Measurements from ENCODE around the gene MPST. TPM values are rescaled to one million over a fixed set of nuclear protein-coding genes. Genes with fewer than 3 reads are reported as not detected.

Gene MPST
- total RNA-seq, 1 experiment from 2014 or later: 68.6 TPM

GRCh38 chr22:37063431-37064420 lies 44.2 kb downstream of the MPST start:
- Histone ChIP-seq H3K4me2 (ENCODE audit: low read length) (no peak overlapping the region), H4K20me1 (ENCODE audit: insufficient read depth) (no peaks in the 10 kb centered on the region), H3K9me3 (ENCODE audit: control insufficient read depth in 1 of 2, insufficient read depth in 1 of 2, low read depth in 1 of 2, low read length in 2 of 2) (no peaks in the 10 kb centered on the region), H3K27ac (ENCODE audit: low read depth, low read length) (no peak overlapping the region), H3K4me1 (ENCODE audit: control insufficient read depth in 1 of 2, insufficient read depth in 2 of 2, low read length in 2 of 2) (peaks cover 0 to 4% of the 10 kb centered on the region in 2 experiments; a peak in 1 of 4 replicates), H3K9ac (ENCODE audit: low read length) (no peak overlapping the region), H3K36me3 (ENCODE audit: control insufficient read depth in 1 of 2, insufficient read depth in 2 of 2, low read length in 2 of 2) (no peaks in the 10 kb centered on the region; a peak in 1 of 4 replicates), H3K4me3 (replicated peaks in 1 of 2; ENCODE audit: low read depth in 1 of 2, low read length in 2 of 2) (no peak overlapping the region), H2AFZ (ENCODE audit: low read depth, low read length, poor library complexity, severe bottlenecking) (no peak overlapping the region), H3K79me2 (ENCODE audit: insufficient read depth, low read length) (no peaks in the 10 kb centered on the region), H3K9me2 (ENCODE audit: insufficient read depth) (no peaks in the 10 kb centered on the region), H3K27me3 (ENCODE audit: insufficient read depth, low read length) (no peaks in the 10 kb centered on the region)
- intact Hi-C loops (cut with micrococcal nuclease): no loop called here
- ChIA-PET POLR2A (no interaction called here), RAD21 (ENCODE audit: low non-redundant PET in 1 of 2, low total read pairs in 2 of 2, uncharacterized antibody in 2 of 2, unreplicated experiment in 2 of 2) (no interaction called here), CTCF (no interaction called here)
- BruUV-seq (replicated peaks): no TSS peak
- no peak for ATAC-seq
- DNase-seq (ENCODE audit: low read depth, low spot score): no peak
- TF ChIP-seq CTCF (IDR thresholded peaks at IDR 0.05 in 2 of 3, conservative IDR thresholded peaks at IDR 0.05 in 1 of 3; ENCODE audit: borderline replicate concordance in 1 of 3, insufficient read depth in 1 of 3, low read depth in 2 of 3, low read length in 2 of 3) (no peak), EZH2phosphoT487 (IDR thresholded peaks at IDR 0.05; ENCODE audit: borderline replicate concordance) (no peak), ZBTB33 (IDR thresholded peaks at IDR 0.05; ENCODE audit: extremely low read depth, insufficient replicate concordance, low read length) (no peak), SP1 (IDR thresholded peaks at IDR 0.05; ENCODE audit: low read depth) (no peak), RAD21 (IDR thresholded peaks at IDR 0.05; ENCODE audit: low read depth) (no peak), ZNF274 (IDR thresholded peaks at IDR 0.05; ENCODE audit: low read depth, low read length) (no peak), TCF7L2 (IDR thresholded peaks at IDR 0.05; ENCODE audit: borderline replicate concordance, extremely low read depth, insufficient read depth, insufficient read length) (no peak), EGR1 (IDR thresholded peaks at IDR 0.05; ENCODE audit: low read depth) (no peak), REST (IDR thresholded peaks at IDR 0.05; ENCODE audit: low read depth) (no peak), MAX (IDR thresholded peaks at IDR 0.05) (no peak), SRF (IDR thresholded peaks at IDR 0.05; ENCODE audit: low read depth) (no peak), POLR2A (IDR thresholded peaks at IDR 0.05; ENCODE audit: borderline replicate concordance, extremely low read depth, insufficient read depth, insufficient read length) (no peak), FOSL1 (IDR thresholded peaks at IDR 0.05; ENCODE audit: low read depth) (no peak), ELF1 (IDR thresholded peaks at IDR 0.05; ENCODE audit: borderline replicate concordance, low read depth) (no peak), YY1 (IDR thresholded peaks at IDR 0.05; ENCODE audit: extremely low read depth, insufficient replicate concordance, low read depth, low read length) (no peak)
